Spinal cord (tissue), 10 donors: Measurements from ENCODE around the gene BANP. TPM values are rescaled to one million over a fixed set of nuclear protein-coding genes. Genes with fewer than 3 reads are reported as not detected.
"Not testable (repeated sequence)": the region's sequence is repeated elsewhere in the genome, so short reads cannot be mapped to it uniquely, and the experiment has no call there.

ENCODE experiments used
- DNase-seq, 6 donors: peaks; one replicate each; pipeline versions ENCODE4 v3.0.0 to v3.0.0-alpha.2; 2013 to 2015; ENCODE audit warnings: low spot score in 6 of 6, low read depth in 4 of 6
- H3K27ac ChIP-seq: one replicate; pipeline ENCODE4 v1.5.1; 2013; ENCODE audit warnings: low read depth, low read length, control low read depth
- H3K27me3 ChIP-seq: one replicate; pipeline ENCODE4 v1.6.1; 2013; ENCODE audit warnings: low read length; ENCODE audit not compliant: control insufficient read depth, insufficient read depth
- H3K36me3 ChIP-seq: one replicate; pipeline ENCODE4 v1.6.1; 2013; ENCODE audit warnings: low read length; ENCODE audit not compliant: control insufficient read depth, insufficient read depth
- H3K4me1 ChIP-seq: one replicate; pipeline ENCODE4 v1.6.1; 2013; ENCODE audit warnings: low read length; ENCODE audit not compliant: control insufficient read depth, insufficient read depth
- H3K4me3 ChIP-seq: one replicate; pipeline ENCODE4 v1.5.1; 2013; ENCODE audit warnings: low read depth, low read length, control low read depth
- H3K9me3 ChIP-seq: one replicate; pipeline ENCODE4 v1.6.1; 2013; ENCODE audit warnings: low read length; ENCODE audit not compliant: control insufficient read depth, insufficient read depth
- WGBS: methylation state at CpG from one replicate; pipeline ENCODE4 v1.1.5; 2013; ENCODE audit warnings: missing lambda C conversion rate; ENCODE audit not compliant: insufficient coverage; 5-methylcytosine and 5-hydroxymethylcytosine counted together
- polyA plus RNA-seq, 2 donors: library from polyadenylated mRNA; unstranded; fragments of 120-200 nt; gene quantifications; one replicate each; pipeline ENCODE4 v1.2.1, GENCODE V29; 2013; ENCODE audit not compliant: insufficient read length in 2 of 2
- total RNA-seq, 2 donors: library from RNA; depleted of rRNA in 1 of 2; stranded (reverse); fragments of 120-200 nt in 1 of 2; fragments of >200 nt in 1 of 2; gene quantifications; one replicate each; pipeline versions ENCODE4 v1.2.3 to v1.2.4, GENCODE V29; 2013 to 2014
- donor health status: healthy.

Gene BANP
- total and polyA plus RNA-seq, 4 donors, result 17.2 to 27.0 (median 20.7) TPM

- WGBS, result 90% methylated on average over 7 of the region's 9 CpGs
- H3K9me3 ChIP-seq, H3K4me1 ChIP-seq, H3K27me3 ChIP-seq, H3K4me3 ChIP-seq, H3K27ac ChIP-seq, DNase-seq: not testable (repeated sequence)
- H3K36me3 ChIP-seq, result peaks cover 49% of the 10 kb centered on the region
These were observed 87.3 kb downstream of the BANP start for GRCh38 chr16:88038526-88038908.

GRCh38 chr16:88039591-88039990 is 88.4 kb downstream of the BANP start:
- Histone ChIP-seq H3K27me3 (no peaks in the 10 kb centered on the region), H3K4me3 (no peak overlapping the region), H3K9me3 (no peaks in the 10 kb centered on the region), H3K36me3 (peaks cover 48% of the 10 kb centered on the region), H3K4me1 (no peaks in the 10 kb centered on the region), H3K27ac (no peak overlapping the region)
- DNase-seq, result no peak
- WGBS, result 77% methylated on average over 7 of the region's 11 CpGs

GRCh38 chr16:88040196-88040876 is 89.1 kb downstream of the BANP start:
- H3K27ac ChIP-seq, H3K9me3 ChIP-seq, H3K4me3 ChIP-seq, H3K27me3 ChIP-seq, DNase-seq, H3K4me1 ChIP-seq: not testable (repeated sequence)
- peaks cover 47% of the 10 kb centered on the region for H3K36me3 ChIP-seq
- whole genome bisulfite sequencing, result 83% methylated on average over 22 of the region's 28 CpGs

- not testable (repeated sequence) for H3K4me3 ChIP-seq, H3K4me1 ChIP-seq, H3K9me3 ChIP-seq, H3K27ac ChIP-seq, H3K27me3 ChIP-seq, DNase-seq
- 86% methylated on average over 1 of the region's 5 CpGs for WGBS
- peaks cover 47% of the 10 kb centered on the region for H3K36me3 ChIP-seq
These were observed 89.6 kb downstream of the BANP start for GRCh38 chr16:88040877-88041244.

- H3K36me3 ChIP-seq, result peaks cover 42% of the 10 kb centered on the region
- H3K4me1 ChIP-seq, H3K9me3 ChIP-seq, H3K27ac ChIP-seq, H3K4me3 ChIP-seq, H3K27me3 ChIP-seq, DNase-seq: not testable (repeated sequence)
- WGBS, result 90% methylated on average over 10 of the region's 11 CpGs
These were observed 90.3 kb downstream of the BANP start for GRCh38 chr16:88041506-88041905.

GRCh38 chr16:88041986-88042562 is 90.8 kb downstream of the BANP start:
- H3K4me1 ChIP-seq, H3K27ac ChIP-seq, H3K27me3 ChIP-seq, H3K4me3 ChIP-seq, DNase-seq, H3K9me3 ChIP-seq: not testable (repeated sequence)
- 92% methylated on average over 18 of the region's 18 CpGs for WGBS
- peaks cover 38% of the 10 kb centered on the region for H3K36me3 ChIP-seq

GRCh38 chr16:88043208-88043910 is 92.1 kb downstream of the BANP start:
- 39% methylated on average over 2 of the region's 8 CpGs for WGBS
- H3K27ac ChIP-seq, H3K27me3 ChIP-seq, H3K4me1 ChIP-seq, H3K9me3 ChIP-seq, H3K4me3 ChIP-seq: not testable (repeated sequence)
- DNase-seq, result peak in 1 of 6 donors; percentile 52
- H3K36me3 ChIP-seq, result peaks cover 30% of the 10 kb centered on the region

- H3K4me1 ChIP-seq, H3K27me3 ChIP-seq, H3K9me3 ChIP-seq, H3K27ac ChIP-seq, DNase-seq, H3K4me3 ChIP-seq: not testable (repeated sequence)
- H3K36me3 ChIP-seq, result peaks cover 30% of the 10 kb centered on the region
- 91% methylated on average over 10 of the region's 14 CpGs for WGBS
These were observed 92.9 kb downstream of the BANP start for GRCh38 chr16:88044121-88044581.

- WGBS, result 95% methylated on average over 6 of the region's 11 CpGs
- DNase-seq, result not testable (repeated sequence)
These were observed 94.1 kb downstream of the BANP start for GRCh38 chr16:88045361-88045760.

More at GRCh38 chr16:88045361-88045760, 94.1 kb downstream of the BANP start:
- H3K4me3 ChIP-seq, H3K27me3 ChIP-seq, H3K4me1 ChIP-seq, H3K27ac ChIP-seq, H3K9me3 ChIP-seq: not testable (repeated sequence)
- H3K36me3 ChIP-seq, result peaks cover 35% of the 10 kb centered on the region
